Progenitor cell of endocrine pancreas (in vitro differentiated cells): ENCODE results near the gene C11orf21. TPM values are rescaled to one million over a fixed set of nuclear protein-coding genes. Genes with fewer than 3 reads are reported as not detected.

ENCODE experiments used
- DNase-seq: peaks from one replicate; pipeline ENCODE4 v3.0.0; 2021; ENCODE audit warnings: low spot score; ENCODE audit not compliant: unreplicated experiment
- H3K27ac Mint-ChIP-seq: 2 replicates; pipeline ENCODE4 v1.8.0; 2021; ENCODE audit warnings: mild to moderate bottlenecking, moderate library complexity, mixed read lengths
- H3K27me3 Mint-ChIP-seq: 2 replicates; pipeline ENCODE4 v1.8.0; 2021; ENCODE audit warnings: mixed read lengths
- H3K36me3 Mint-ChIP-seq: 2 replicates; pipeline ENCODE4 v1.8.0; 2022; ENCODE audit warnings: mixed read lengths; ENCODE audit not compliant: insufficient read depth
- H3K4me1 Mint-ChIP-seq: 2 replicates; pipeline ENCODE4 v1.8.0; 2021; ENCODE audit warnings: low read depth, mixed read lengths
- H3K4me3 Mint-ChIP-seq: 2 replicates; pipeline ENCODE4 v1.8.0; 2021; ENCODE audit warnings: low read depth, mild to moderate bottlenecking, moderate library complexity, mixed read lengths
- H3K9me3 Mint-ChIP-seq: 2 replicates; pipeline ENCODE4 v1.8.0; 2021; ENCODE audit warnings: low read depth, mixed read lengths
- CTCF ChIP-seq: fragments of 200-600 bp; sonication (generic); IDR thresholded peaks from one replicate; pipeline ENCODE4 v1.5.0; 2021; ENCODE audit warnings: antibody characterized with exemption, mild to moderate bottlenecking; ENCODE audit not compliant: unreplicated experiment
- total RNA-seq: library from RNA; stranded (reverse); gene quantifications from 2 replicates; pipeline ENCODE4 v1.2.1, GENCODE V29; 2021

C11orf21 gene
- total RNA-seq, 1 donor from 2014 or later = 0.69 TPM

GRCh38 chr11:2256951-2257700 lies 44.6 kb downstream of the C11orf21 start:
- Mint-ChIP-seq H3K9me3 (peaks cover 7% of the 10 kb centered on the region), H3K27me3 (peaks cover 41% of the 10 kb centered on the region), H3K4me1 (no peaks in the 10 kb centered on the region), H3K27ac (peak overlapping the region; percentile 84), H3K4me3 (no peak overlapping the region), H3K36me3 (no peaks in the 10 kb centered on the region)
- no peak for TF ChIP-seq CTCF
- DNase-seq = no peak

- DNase-seq = no peak
- H3K4me3 Mint-ChIP-seq = no peak overlapping the region
- no peak for TF ChIP-seq CTCF
- no peaks in the 10 kb centered on the region for H3K36me3 Mint-ChIP-seq
- peaks cover 37% of the 10 kb centered on the region for H3K27me3 Mint-ChIP-seq
- peaks cover 7% of the 10 kb centered on the region for H3K9me3 Mint-ChIP-seq
- H3K4me1 Mint-ChIP-seq = no peaks in the 10 kb centered on the region
- peak overlapping the region; percentile 84 for H3K27ac Mint-ChIP-seq
Observed at GRCh38 chr11:2256293-2256913, 45.3 kb downstream of the C11orf21 start.

GRCh38 chr11:2252018-2252417 lies 49.7 kb downstream of the C11orf21 start:
- H3K4me1 Mint-ChIP-seq = no peaks in the 10 kb centered on the region
- H3K9me3 Mint-ChIP-seq = peaks cover 7% of the 10 kb centered on the region
- peaks cover 45% of the 10 kb centered on the region for H3K27me3 Mint-ChIP-seq
- no peak overlapping the region for H3K27ac Mint-ChIP-seq
- no peak for DNase-seq
- H3K4me3 Mint-ChIP-seq = no peak overlapping the region
- TF ChIP-seq CTCF = no peak
- no peaks in the 10 kb centered on the region for H3K36me3 Mint-ChIP-seq

- peaks cover 7% of the 10 kb centered on the region for H3K9me3 Mint-ChIP-seq
- no peak for TF ChIP-seq CTCF
- no peak for DNase-seq
Observed at GRCh38 chr11:2251138-2251537, 50.6 kb downstream of the C11orf21 start.

GRCh38 chr11:2250485-2250884 lies 51.2 kb downstream of the C11orf21 start:
- no peak for DNase-seq
- Mint-ChIP-seq H3K27ac (no peak overlapping the region), H3K4me3 (no peak overlapping the region), H3K4me1 (no peaks in the 10 kb centered on the region), H3K9me3 (peaks cover 7% of the 10 kb centered on the region), H3K36me3 (no peaks in the 10 kb centered on the region), H3K27me3 (peaks cover 36% of the 10 kb centered on the region)
- TF ChIP-seq CTCF = no peak

More at GRCh38 chr11:2251138-2251537, 50.6 kb downstream of the C11orf21 start:
- Mint-ChIP-seq H3K36me3 (no peaks in the 10 kb centered on the region), H3K27me3 (peaks cover 38% of the 10 kb centered on the region), H3K4me3 (no peak overlapping the region), H3K4me1 (no peaks in the 10 kb centered on the region), H3K27ac (no peak overlapping the region)
